ENCODE data around the gene LUC7L.

DNA sequence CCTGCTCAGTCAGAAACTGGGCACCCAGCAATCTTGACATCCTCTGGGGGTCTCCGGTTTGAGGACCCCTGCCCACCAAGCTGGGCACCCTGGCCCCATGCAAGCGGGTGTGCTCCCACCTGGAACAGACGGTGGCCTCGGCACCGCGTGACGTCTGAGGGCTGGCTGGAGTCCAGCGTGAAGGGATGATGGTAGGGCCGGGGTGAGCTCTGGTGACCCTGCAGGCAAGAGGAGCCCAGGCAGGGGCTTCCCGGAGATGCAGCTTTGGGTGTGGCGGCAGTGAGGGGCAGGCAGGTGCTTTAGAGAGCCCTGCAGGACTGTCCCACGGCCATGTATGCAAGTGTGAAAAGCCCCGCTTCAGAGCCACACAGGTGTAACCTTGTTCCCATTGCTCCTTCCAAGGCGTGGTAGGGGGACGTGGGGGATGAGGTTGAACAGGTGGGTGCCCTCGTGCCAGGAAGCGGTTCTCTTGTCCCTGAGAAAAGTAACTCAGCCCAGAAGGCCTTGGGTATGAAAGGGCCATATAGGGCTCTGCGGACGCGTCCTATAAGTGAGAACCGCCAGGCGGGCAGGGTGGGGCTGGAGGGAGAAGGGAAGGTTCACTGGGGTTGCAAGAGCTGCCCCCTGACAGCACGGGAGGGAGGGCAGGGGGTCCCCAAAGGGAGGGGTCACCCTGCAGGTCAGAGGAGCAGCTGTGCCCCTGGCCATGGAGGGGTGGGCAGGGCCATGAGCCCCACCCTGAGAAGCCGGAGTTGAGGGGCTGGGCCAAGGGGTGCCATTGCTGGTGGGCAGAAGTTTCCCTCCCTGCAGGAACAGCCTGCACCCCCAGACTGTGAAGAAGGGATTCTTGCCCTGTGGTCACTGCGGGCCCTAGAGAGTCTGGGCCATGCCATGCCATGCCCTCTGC lies 37.3 kb upstream of the LUC7L start:
- TF ChIP-seq GABPA (IDR thresholded peaks at IDR 0.05; ENCODE audit: low read depth) (no peak), RAD21 (IDR thresholded peaks at IDR 0.05; ENCODE audit: low read length) (no peak), EZH2phosphoT487 (IDR thresholded peaks at IDR 0.05; ENCODE audit: borderline replicate concordance, low read depth) (no peak), RXRA (IDR thresholded peaks at IDR 0.05; ENCODE audit: borderline replicate concordance, low read depth) (no peak), POLR2AphosphoS5 (IDR thresholded peaks at IDR 0.05; ENCODE audit: low read depth, low read length) (no peak; the same call in 1 of the 2 replicates), RFX5 (IDR thresholded peaks at IDR 0.05; ENCODE audit: low read length) (no peak), FOXM1 (IDR thresholded peaks at IDR 0.05; ENCODE audit: low read depth) (no peak), RCOR1 (IDR thresholded peaks at IDR 0.05; ENCODE audit: low read length) (no peak), TAF1 (IDR thresholded peaks at IDR 0.05; ENCODE audit: borderline replicate concordance, low read depth, low read length) (no peak), EP300 (IDR thresholded peaks at IDR 0.05; ENCODE audit: borderline replicate concordance in 1 of 2, low read depth in 1 of 2, low read length in 1 of 2) (no peak)
- TF ChIP-seq, protein P1, sequence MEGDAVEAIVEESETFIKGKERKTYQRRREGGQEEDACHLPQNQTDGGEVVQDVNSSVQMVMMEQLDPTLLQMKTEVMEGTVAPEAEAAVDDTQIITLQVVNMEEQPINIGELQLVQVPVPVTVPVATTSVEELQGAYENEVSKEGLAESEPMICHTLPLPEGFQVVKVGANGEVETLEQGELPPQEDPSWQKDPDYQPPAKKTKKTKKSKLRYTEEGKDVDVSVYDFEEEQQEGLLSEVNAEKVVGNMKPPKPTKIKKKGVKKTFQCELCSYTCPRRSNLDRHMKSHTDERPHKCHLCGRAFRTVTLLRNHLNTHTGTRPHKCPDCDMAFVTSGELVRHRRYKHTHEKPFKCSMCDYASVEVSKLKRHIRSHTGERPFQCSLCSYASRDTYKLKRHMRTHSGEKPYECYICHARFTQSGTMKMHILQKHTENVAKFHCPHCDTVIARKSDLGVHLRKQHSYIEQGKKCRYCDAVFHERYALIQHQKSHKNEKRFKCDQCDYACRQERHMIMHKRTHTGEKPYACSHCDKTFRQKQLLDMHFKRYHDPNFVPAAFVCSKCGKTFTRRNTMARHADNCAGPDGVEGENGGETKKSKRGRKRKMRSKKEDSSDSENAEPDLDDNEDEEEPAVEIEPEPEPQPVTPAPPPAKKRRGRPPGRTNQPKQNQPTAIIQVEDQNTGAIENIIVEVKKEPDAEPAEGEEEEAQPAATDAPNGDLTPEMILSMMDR (IDR thresholded peaks at IDR 0.05) = no peak
- TF ChIP-seq, protein P2, sequence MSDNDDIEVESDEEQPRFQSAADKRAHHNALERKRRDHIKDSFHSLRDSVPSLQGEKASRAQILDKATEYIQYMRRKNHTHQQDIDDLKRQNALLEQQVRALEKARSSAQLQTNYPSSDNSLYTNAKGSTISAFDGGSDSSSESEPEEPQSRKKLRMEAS (IDR thresholded peaks at IDR 0.05; ENCODE audit: low read depth) = no peak
- TF ChIP-seq, protein P3, sequence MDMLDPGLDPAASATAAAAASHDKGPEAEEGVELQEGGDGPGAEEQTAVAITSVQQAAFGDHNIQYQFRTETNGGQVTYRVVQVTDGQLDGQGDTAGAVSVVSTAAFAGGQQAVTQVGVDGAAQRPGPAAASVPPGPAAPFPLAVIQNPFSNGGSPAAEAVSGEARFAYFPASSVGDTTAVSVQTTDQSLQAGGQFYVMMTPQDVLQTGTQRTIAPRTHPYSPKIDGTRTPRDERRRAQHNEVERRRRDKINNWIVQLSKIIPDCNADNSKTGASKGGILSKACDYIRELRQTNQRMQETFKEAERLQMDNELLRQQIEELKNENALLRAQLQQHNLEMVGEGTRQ (IDR thresholded peaks at IDR 0.05; ENCODE audit: borderline replicate concordance, low read depth, low read length) = no peak
